Right cardiac atrium (tissue), 5 donors: ENCODE data around the gene OR2T5. TPM values are rescaled to one million over a fixed set of nuclear protein-coding genes. Genes with fewer than 3 reads are reported as not detected.
"Not testable (repeated sequence)": the region's sequence is repeated elsewhere in the genome, so short reads cannot be mapped to it uniquely, and the experiment has no call there.

Experiments used
- ATAC-seq, 2 donors: fragments of 200-7000 bp; cut with Tn5 transposase; one replicate each; pipeline versions ENCODE4 v1.8.0 to v1.9.1; 2020; ENCODE audit warnings: moderate library complexity in 2 of 2, mild to moderate bottlenecking in 1 of 2
- DNase-seq, 3 donors: peaks; one replicate each; pipeline ENCODE4 v3.0.0-alpha.2; 2020
- H3K27ac ChIP-seq: one replicate; pipeline ENCODE4 v1.5.1; 2013; ENCODE audit warnings: mild to moderate bottlenecking, low read length, control low read depth, moderate library complexity
- H3K27me3 ChIP-seq: one replicate; pipeline ENCODE4 v1.6.1; 2013; ENCODE audit not compliant: control insufficient read depth, insufficient read depth
- H3K4me1 ChIP-seq: one replicate; pipeline ENCODE4 v1.6.1; 2013; ENCODE audit warnings: low read length; ENCODE audit not compliant: control insufficient read depth, insufficient read depth
- H3K4me3 ChIP-seq: one replicate; pipeline ENCODE4 v1.5.1; 2013; ENCODE audit warnings: low read length, control low read depth
- H3K9me3 ChIP-seq: one replicate; pipeline ENCODE4 v1.6.1; 2013; ENCODE audit warnings: low read length; ENCODE audit not compliant: control insufficient read depth
- WGBS: extraction: QIAGEN DNeasy Blood & Tissue Kit; methylation state at CpG from one replicate; pipeline ENCODE4 v1.1.7; 2013; 5-methylcytosine and 5-hydroxymethylcytosine counted together
- intact Hi-C, 4 donors: fragments of 100-400 bp; cut with DNase I; formaldehyde crosslinking; loops; one replicate each; pipeline versions ENCODE4 v1.11.0 to v1.14.0; 2022 to 2023
- polyA plus RNA-seq: library from polyadenylated mRNA; stranded (reverse); fragments of 200-250 nt; gene quantifications from one replicate; pipeline ENCODE4 v1.2.3, GENCODE V29; 2013
- total RNA-seq, 4 donors: library from RNA; stranded (reverse); fragmentation: NEBNext Ultra II Directional; extraction: Animal tissue kit (Norgen Biotek cat#: 25700); gene quantifications; one replicate each; pipeline ENCODE4 v1.2.1, GENCODE V29; 2021
- donor health status: healthy with polysubstance abuse.
- donor health status: DM: no; HTN: yes; CAD: no.
- donor health status: DM: no; HTN: no; CAD: no.
- donor health status: DM: no; HTN: yes; CAD: no; lungs with severe emphysema.
- donor health status: DM: yes; HTN: yes; CAD: no.

OR2T5 gene
- total and polyA plus RNA-seq, 5 donors: not detected

DNA sequence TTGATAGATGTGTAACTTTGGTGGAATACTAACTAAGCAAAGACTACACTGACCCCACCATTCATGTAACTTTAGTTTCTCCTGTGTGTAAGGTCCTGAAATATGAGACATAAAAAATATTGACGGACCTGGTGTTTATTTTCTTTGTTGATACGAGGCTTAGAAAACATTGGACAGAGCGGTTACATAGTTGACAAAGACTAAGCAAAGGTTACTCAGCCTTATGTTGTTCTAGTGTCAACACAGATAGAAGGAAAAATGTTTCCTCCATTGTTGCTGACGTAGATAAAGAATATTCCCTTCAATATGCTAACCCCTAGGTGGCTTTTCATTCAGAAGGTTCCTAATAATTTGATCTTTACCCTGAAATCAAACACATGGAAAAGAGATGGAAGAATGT is 33.3 kb upstream of the OR2T5 start:
- H3K27ac ChIP-seq, H3K4me1 ChIP-seq, H3K4me3 ChIP-seq, H3K27me3 ChIP-seq, ATAC-seq, intact Hi-C loops, DNase-seq, H3K9me3 ChIP-seq: not testable (repeated sequence)
- 65% methylated on average over 1 of the region's 4 CpGs for WGBS

GRCh38 chr1:248456635-248457034 is 31.8 kb upstream of the OR2T5 start:
- H3K4me3 ChIP-seq, ATAC-seq, DNase-seq, H3K4me1 ChIP-seq, H3K27ac ChIP-seq, intact Hi-C loops, H3K27me3 ChIP-seq, H3K9me3 ChIP-seq: not testable (repeated sequence)
- WGBS: no CpG with 5 or more reads among the region's 2 CpGs

DNA sequence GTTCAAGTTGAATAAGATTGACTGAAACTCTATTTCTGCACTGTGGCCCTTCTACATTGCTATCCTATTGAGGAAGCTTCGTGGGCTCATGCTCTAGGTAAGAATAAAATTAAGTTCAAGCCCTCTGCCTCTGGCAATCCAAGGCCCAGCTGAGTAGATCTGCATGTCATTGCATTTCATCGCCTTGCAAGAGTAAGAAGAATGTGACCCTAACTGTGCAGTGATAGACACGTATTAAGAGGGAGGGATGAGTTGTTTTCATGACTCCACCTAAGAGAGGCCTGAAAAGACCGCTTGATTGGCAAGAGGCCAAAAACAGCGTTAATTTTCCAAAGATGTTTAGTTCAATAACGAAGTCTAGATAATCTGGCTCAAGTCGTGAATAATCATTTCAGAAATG is 29.3 kb upstream of the OR2T5 start:
- WGBS: 61% methylated on average over 7 of the region's 7 CpGs
- H3K4me3 ChIP-seq, intact Hi-C loops, H3K4me1 ChIP-seq, H3K9me3 ChIP-seq, H3K27ac ChIP-seq, DNase-seq, H3K27me3 ChIP-seq, ATAC-seq: not testable (repeated sequence)

DNA sequence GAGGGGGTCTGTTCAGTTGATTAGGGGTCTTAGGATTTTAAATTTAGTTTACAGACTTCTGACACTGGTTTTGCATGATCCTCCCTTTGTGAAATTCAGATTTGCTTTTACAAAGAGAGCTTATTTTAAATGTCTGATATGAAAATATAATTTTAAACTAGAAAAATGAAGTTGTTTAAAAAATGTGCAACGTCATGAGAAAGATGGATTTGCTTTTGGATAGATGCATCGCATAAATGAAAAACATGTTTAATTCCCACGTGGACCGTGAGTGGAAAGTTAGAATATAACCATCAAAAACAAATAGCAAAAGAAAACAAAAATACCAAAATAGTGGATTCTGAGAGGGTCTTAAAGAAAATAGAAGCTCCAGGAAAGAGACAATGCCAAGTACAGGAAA is 17.2 kb upstream of the OR2T5 start:
- intact Hi-C loops: no loop called here
- Histone ChIP-seq H3K4me3 (no peak overlapping the region), H3K4me1 (no peaks in the 10 kb centered on the region), H3K9me3 (no peaks in the 10 kb centered on the region), H3K27ac (no peak overlapping the region), H3K27me3 (no peaks in the 10 kb centered on the region)
- ATAC-seq (no peak), DNase-seq (no peak)
- 75% methylated on average over 4 of the region's 4 CpGs for WGBS

DNA sequence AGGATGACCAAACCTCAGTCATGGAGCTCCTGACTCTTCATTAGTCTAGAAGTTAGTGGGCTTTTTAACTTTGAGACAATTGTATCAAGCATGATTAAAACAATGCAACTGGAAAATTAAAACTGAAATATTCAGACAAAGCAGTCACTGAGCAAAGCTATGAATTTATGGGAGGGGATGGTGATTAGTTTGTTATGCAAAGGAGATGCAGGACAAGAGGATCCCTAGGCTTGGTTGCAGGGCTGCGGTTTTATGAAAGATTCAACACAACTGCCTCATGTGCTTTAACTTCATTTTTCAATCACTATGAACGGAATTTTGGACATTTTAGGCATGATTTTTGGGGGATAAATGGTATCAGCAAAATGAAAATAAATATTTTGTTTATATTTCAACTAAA is 16.3 kb upstream of the OR2T5 start:
- H3K27ac ChIP-seq, ATAC-seq, H3K4me1 ChIP-seq, H3K4me3 ChIP-seq, H3K9me3 ChIP-seq, H3K27me3 ChIP-seq, intact Hi-C loops, DNase-seq: not testable (repeated sequence)
- WGBS: 57% methylated on average over 2 of the region's 2 CpGs

DNA sequence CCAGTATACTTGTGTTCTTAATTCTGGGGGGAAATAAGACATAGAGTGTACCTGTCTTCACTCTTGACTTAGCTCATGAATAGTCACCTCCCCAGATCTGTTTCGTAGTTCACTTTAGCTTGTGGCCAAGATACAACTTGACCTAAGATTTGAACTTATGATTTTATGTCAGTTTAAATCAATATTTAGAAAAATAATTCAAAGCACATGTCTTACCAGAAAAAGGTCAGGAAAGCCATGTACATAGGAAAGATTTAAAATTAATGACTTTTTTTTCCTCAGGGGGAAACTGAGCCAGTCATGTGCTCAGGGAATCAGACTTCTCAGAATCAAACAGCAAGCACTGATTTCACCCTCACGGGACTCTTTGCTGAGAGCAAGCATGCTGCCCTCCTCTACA is 15.3 kb upstream of the OR2T5 start, which contains the start of gene OR2T3:
TSS of gene OR2T3 (plus strand) at position 301 of the 400 bp plus-strand sequence. CDS start at position 301, 0 bp downstream.
- H3K9me3 ChIP-seq, H3K4me3 ChIP-seq, H3K27me3 ChIP-seq, H3K27ac ChIP-seq, intact Hi-C loops, ATAC-seq, H3K4me1 ChIP-seq, DNase-seq: not testable (repeated sequence)
- WGBS: 69% methylated on average over 2 of the region's 2 CpGs

DNA sequence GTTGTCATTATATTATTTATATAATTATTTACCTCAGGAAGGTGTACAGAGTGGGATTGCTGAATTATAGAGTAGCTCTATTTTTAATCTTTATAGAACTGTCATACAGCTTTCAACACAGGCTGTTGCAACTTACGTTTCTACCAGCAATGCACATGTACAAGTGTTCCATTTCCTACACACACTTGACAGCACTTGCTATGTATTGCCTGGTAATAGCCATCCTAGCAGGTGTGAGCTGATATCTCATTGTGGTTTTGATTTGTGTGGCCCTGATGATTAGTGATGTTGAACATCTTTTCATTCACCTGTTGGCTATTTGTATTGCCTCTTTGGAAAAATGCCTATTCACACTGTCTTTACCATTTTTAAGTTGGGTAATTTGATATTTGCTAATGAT is 12.7 kb upstream of the OR2T5 start:
- no CpG with 5 or more reads among the region's 1 CpG for WGBS
- intact Hi-C loops, H3K4me1 ChIP-seq, H3K4me3 ChIP-seq, H3K27ac ChIP-seq, DNase-seq, H3K27me3 ChIP-seq, ATAC-seq, H3K9me3 ChIP-seq: not testable (repeated sequence)

- not testable (repeated sequence) for H3K4me3 ChIP-seq
These were observed 6.5 kb upstream of the OR2T5 start for GRCh38 chr1:248481686-248482579.

DNA sequence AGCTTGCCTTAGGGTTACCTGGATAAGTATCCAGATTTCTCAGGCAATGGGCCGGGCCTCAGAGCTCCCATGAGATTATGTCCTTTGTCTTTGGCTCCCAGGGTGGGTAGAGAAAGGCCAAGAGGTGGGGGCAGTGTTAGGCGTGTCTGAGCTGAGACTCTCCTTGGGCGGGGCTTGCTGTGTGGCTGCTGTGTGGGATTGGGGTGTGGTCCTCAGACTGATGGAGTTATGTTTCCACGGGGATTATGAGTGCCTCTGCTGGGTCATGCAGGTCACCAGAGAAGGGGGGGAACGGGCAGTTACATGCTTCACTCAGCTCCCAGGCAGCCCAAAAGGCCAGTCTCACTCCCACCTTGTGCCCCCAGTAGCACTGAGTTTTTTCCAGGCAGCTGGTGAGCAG is 8.3 kb downstream of the OR2T5 start:
- H3K27ac ChIP-seq, DNase-seq, H3K4me1 ChIP-seq, intact Hi-C loops, ATAC-seq, H3K9me3 ChIP-seq, H3K27me3 ChIP-seq, H3K4me3 ChIP-seq: not testable (repeated sequence)
- WGBS: no CpG with 5 or more reads among the region's 5 CpGs

More at GRCh38 chr1:248481686-248482579, 6.5 kb upstream of the OR2T5 start:
- intact Hi-C loops, H3K9me3 ChIP-seq, ATAC-seq, H3K27me3 ChIP-seq, DNase-seq, H3K4me1 ChIP-seq, H3K27ac ChIP-seq: not testable (repeated sequence)
- WGBS: 63% methylated on average over 12 of the region's 13 CpGs

DNA sequence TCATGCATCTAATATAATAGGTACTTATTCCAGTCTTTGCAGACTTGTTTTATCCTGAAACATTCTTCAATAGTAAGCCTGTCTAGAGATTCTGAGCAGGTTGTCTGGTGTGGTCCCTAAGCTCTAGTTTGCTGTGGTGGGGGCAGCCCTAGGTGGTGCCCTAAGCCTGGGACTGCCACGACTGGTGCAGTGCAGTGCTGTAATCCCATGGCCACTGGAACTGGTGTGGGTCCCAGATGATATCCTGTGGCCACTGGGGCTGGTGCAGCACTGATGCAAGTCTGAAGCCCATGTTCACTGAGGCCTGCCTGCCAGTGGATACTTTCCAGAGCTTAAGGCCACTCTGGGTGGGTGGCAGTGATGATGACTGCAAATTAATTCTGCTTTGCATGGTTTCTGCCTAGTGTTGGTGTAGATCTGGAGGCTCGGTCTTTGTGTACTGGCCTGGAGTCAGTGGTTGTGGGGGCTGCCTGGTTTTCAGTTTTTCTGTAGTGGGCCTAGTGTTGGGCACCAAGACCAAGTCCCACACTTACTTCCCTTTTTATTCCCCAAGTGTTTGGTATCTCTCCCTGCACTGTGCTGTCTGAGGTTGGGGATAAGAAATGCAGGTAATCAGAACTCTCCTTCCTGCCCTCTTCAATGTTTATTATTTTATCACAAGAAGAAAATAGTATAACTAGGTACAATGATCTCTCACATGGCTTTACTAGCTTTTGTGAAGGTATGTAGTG is 12.1 kb downstream of the OR2T5 start:
- intact Hi-C loops: not testable (repeated sequence)

GRCh38 chr1:248507773-248508172 is 19.4 kb downstream of the OR2T5 start, which contains the start of gene OR2G6:
Gene OR2G6, plus strand, starts transcription at chr1:248508073. Its CDS starts 13,574 bp downstream, at chr1:248521647.
- H3K4me3 ChIP-seq, intact Hi-C loops, ATAC-seq, DNase-seq, H3K9me3 ChIP-seq, H3K27ac ChIP-seq, H3K27me3 ChIP-seq, H3K4me1 ChIP-seq: not testable (repeated sequence)
- WGBS: no CpG with 5 or more reads among the region's 2 CpGs

More for the DNA sequence above, 12.1 kb downstream of the OR2T5 start:
- 79% methylated on average over 1 of the region's 2 CpGs for WGBS
- not testable (repeated sequence) for H3K27ac ChIP-seq, ATAC-seq, H3K4me3 ChIP-seq, H3K27me3 ChIP-seq, H3K9me3 ChIP-seq, DNase-seq, H3K4me1 ChIP-seq
